ENCODE results near the gene ZNF311. TPM values are rescaled to one million over a fixed set of nuclear protein-coding genes. Genes with fewer than 3 reads are reported as not detected.

ZNF311 gene
- 0.49 and 1.0 TPM in 2 replicates for total RNA-seq

DNA sequence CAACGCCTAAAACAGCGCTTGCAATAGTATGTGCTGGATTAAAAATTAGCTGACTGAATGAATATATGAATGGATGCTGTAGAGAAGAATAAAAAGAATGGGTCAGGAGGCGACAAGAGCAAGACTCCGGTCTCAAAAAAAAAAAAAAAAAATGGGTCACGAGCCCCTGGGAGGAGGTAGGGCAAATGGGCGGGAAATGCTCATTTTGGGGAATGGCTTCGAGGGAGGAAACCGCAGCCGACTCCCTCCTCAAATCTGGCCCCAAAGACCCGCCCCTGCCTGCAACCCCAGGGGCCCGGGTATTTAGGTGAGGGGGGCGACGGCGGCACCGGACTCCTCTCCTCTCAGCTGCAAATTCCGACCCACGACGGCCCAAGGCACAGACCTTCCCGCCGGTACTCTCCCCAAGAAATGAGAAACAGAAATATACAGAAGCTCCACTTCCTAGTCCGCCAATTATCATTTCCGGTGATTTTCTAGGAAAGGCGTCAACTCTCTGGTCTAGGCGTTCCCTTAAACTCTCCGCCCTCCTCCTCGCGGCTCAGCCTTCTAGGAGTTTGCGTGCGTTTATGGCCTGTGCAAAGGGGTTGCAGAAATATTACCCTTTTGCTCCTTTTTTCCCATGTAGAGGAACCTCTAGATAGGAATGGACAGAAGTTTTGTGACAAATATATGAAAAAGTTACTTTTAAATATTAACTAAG lies at the start of gene ZNF311:
Gene ZNF311, minus strand, starts transcription at position 133 of the 703 bp plus-strand sequence. CDS start 1,361 bp downstream, outside the sequence.

DNA sequence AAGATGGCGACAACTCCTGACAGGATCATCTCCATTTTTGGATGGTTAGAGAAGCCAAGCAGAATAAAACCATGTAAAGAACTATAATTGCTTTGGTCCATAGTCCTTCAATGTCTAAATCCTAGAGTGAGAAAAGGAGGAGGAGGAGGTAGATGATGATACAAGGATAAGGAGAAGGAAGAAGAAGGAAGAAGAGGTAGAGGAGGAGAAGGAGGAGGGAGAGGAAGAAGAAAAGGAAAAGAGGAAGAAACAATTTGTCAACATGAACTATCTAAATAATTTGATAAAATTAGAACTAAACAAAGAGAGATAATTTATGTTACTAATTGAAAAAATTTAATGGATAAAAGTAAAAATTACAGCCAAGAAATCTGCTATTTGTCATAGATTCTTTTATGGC lies 40.0 kb upstream of the ZNF311 start, which contains the start of gene OR2W1:
Gene OR2W1, minus strand, starts transcription at position 101 of the 400 bp plus-strand sequence. Its CDS starts 0 bp downstream, at position 101.

Other genes starting within 250 kb of the ZNF311 start
- gene TRIM27, start 81.3 kb downstream of the ZNF311 start, total RNA-seq, result 51.2 and 55.0 TPM in 2 replicates
- gene OR2W1, start 39.9 kb upstream of the ZNF311 start, total RNA-seq, result not detected in 2 replicates
- gene OR2B3, start 82.0 kb upstream of the ZNF311 start, total RNA-seq, result not detected in 2 replicates
- not detected in 2 replicates for gene OR2J1, start 94.2 kb upstream of the ZNF311 start, total RNA-seq
- gene OR2J3, start 102.7 kb upstream of the ZNF311 start, total RNA-seq, result not detected in 2 replicates
- gene OR2J2, start 165.6 kb upstream of the ZNF311 start, total RNA-seq, result not detected in 2 replicates